T-helper 2 cell treated with Interferon-gamma antibody and Interleukin-4, amounts not matched to agents 100 ng/mL and 5 ng/mL, for 36 hours (primary cell): ENCODE data around the gene YAE1. TPM values are rescaled to one million over a fixed set of nuclear protein-coding genes. Genes with fewer than 3 reads are reported as not detected.
"Not testable (repeated sequence)": the region's sequence is repeated elsewhere in the genome, so short reads cannot be mapped to it uniquely, and the experiment has no call there.

Source experiments
- intact Hi-C: fragments of 100-400 bp; cut with micrococcal nuclease; formaldehyde crosslinking; loops from one replicate; pipeline ENCODE4 v1.15.1; 2023
- total RNA-seq: library from RNA; stranded (reverse); gene quantifications from 2 replicates; pipeline ENCODE4 v1.2.3, GENCODE V29; 2022

Gene YAE1
- total RNA-seq: 8.9 and 12.0 TPM in 2 replicates

- intact Hi-C loops: loop anchor here (2.0 to 10.0 kb wide), 4 partner anchors 57 to 657 kb away; partner anchors contain the start of genes CDK13, MPLKIP, RALA and SUGCT
These were observed at the start of gene YAE1 for GRCh38 chr7:39566023-39566921. YAE1 (plus strand) TSS chr7:39566404; CDS start chr7:39566419, 15 bp downstream.

GRCh38 chr7:39516498-39516897 is 49.7 kb upstream of the YAE1 start:
- intact Hi-C loops: no loop called here

- intact Hi-C loops: no loop called here
These were observed 49.0 kb upstream of the YAE1 start for GRCh38 chr7:39517240-39517639.

GRCh38 chr7:39525926-39526325 is 40.3 kb upstream of the YAE1 start:
- intact Hi-C loops: no loop called here

GRCh38 chr7:39526666-39527065 is 39.5 kb upstream of the YAE1 start:
- intact Hi-C loops: no loop called here

GRCh38 chr7:39527296-39527695 is 38.9 kb upstream of the YAE1 start:
- intact Hi-C loops: no loop called here

- intact Hi-C loops: no loop called here
These were observed 38.3 kb upstream of the YAE1 start for GRCh38 chr7:39527951-39528350.

GRCh38 chr7:39528849-39529248 is 37.4 kb upstream of the YAE1 start:
- intact Hi-C loops: no loop called here

GRCh38 chr7:39529582-39529981 is 36.6 kb upstream of the YAE1 start:
- intact Hi-C loops: no loop called here

- intact Hi-C loops: no loop called here
These were observed 35.2 kb upstream of the YAE1 start for GRCh38 chr7:39530971-39531370.

GRCh38 chr7:39531818-39532217 is 34.4 kb upstream of the YAE1 start:
- intact Hi-C loops: no loop called here

GRCh38 chr7:39532832-39533231 is 33.4 kb upstream of the YAE1 start:
- intact Hi-C loops: no loop called here

GRCh38 chr7:39534599-39534998 is 31.6 kb upstream of the YAE1 start:
- intact Hi-C loops: no loop called here

GRCh38 chr7:39535064-39535463 is 31.1 kb upstream of the YAE1 start:
- intact Hi-C loops: no loop called here

- intact Hi-C loops: no loop called here
These were observed 30.5 kb upstream of the YAE1 start for GRCh38 chr7:39535720-39536119.

- intact Hi-C loops: no loop called here
These were observed 29.3 kb upstream of the YAE1 start for GRCh38 chr7:39536951-39537350.

- intact Hi-C loops: no loop called here
These were observed 26.4 kb upstream of the YAE1 start for GRCh38 chr7:39539816-39540215.

GRCh38 chr7:39540320-39540719 is 25.9 kb upstream of the YAE1 start:
- intact Hi-C loops: no loop called here

- intact Hi-C loops: no loop called here
These were observed 24.7 kb upstream of the YAE1 start for GRCh38 chr7:39541511-39541910.

GRCh38 chr7:39544774-39545173 is 21.4 kb upstream of the YAE1 start:
- intact Hi-C loops: not testable (repeated sequence)

GRCh38 chr7:39547336-39547735 is 18.9 kb upstream of the YAE1 start:
- intact Hi-C loops: no loop called here

GRCh38 chr7:39550411-39550810 is 15.8 kb upstream of the YAE1 start:
- intact Hi-C loops: no loop called here

- intact Hi-C loops: no loop called here
These were observed 12.8 kb upstream of the YAE1 start for GRCh38 chr7:39553436-39553835.
